Hypothalamus (tissue), 51 donors: ENCODE measurements around the gene EXOSC6.
A peak's percentile ranks its signal among the peaks of the same experiment; 100 is the strongest.
"Not testable (repeated sequence)": the region's sequence is repeated elsewhere in the genome, so short reads cannot be mapped to it uniquely, and the experiment has no call there.

Experiments used
- DNase-seq, 51 donors: peaks; one replicate each; lab custom pipeline; 2025; lab: John Stamatoyannopoulos, UW

Gene EXOSC6

GRCh38 chr16:70251629-70252354 lies at the start of gene EXOSC6:
Gene EXOSC6 (minus strand): TSS chr16:70251940. CDS start chr16:70251900, 40 bp downstream.
- DNase-seq, result peak; percentile 48 to 94 (median 82)

GRCh38 chr16:70301121-70301520 lies 49.4 kb upstream of the EXOSC6 start:
- no peak for DNase-seq

GRCh38 chr16:70298988-70299938 lies 47.5 kb upstream of the EXOSC6 start, which contains the start of gene DDX19B:
Gene DDX19B (plus strand): TSS chr16:70299186. CDS start chr16:70299298, 112 bp downstream.
- peak; percentile 13 to 91 (median 68) for DNase-seq

- no peak for DNase-seq
These were observed 43.9 kb upstream of the EXOSC6 start for GRCh38 chr16:70295634-70296033.

- DNase-seq, result no peak
These were observed 42.8 kb upstream of the EXOSC6 start for GRCh38 chr16:70294385-70295025.

- DNase-seq, result not testable (repeated sequence)
These were observed 40.4 kb upstream of the EXOSC6 start for GRCh38 chr16:70292148-70292547.

GRCh38 chr16:70290949-70291519 lies 39.3 kb upstream of the EXOSC6 start:
- DNase-seq, result no peak

GRCh38 chr16:70289229-70290094 lies 37.7 kb upstream of the EXOSC6 start, which contains the start of gene AARS1:
Gene AARS1 (minus strand): TSS chr16:70289506. CDS start chr16:70282763, 6,743 bp downstream.
- DNase-seq, result peak; percentile 49 to 99 (median 94)

GRCh38 chr16:70287304-70287971 lies 35.7 kb upstream of the EXOSC6 start:
- DNase-seq, result not testable (repeated sequence)

- DNase-seq, result no peak
These were observed 24.7 kb upstream of the EXOSC6 start for GRCh38 chr16:70276392-70276791.

GRCh38 chr16:70271696-70272095 lies 20.0 kb upstream of the EXOSC6 start:
- no peak for DNase-seq

GRCh38 chr16:70270176-70270575 lies 18.4 kb upstream of the EXOSC6 start:
- DNase-seq, result no peak

GRCh38 chr16:70269471-70269870 lies 17.7 kb upstream of the EXOSC6 start:
- DNase-seq, result no peak

- DNase-seq, result not testable (repeated sequence)
These were observed 16.2 kb upstream of the EXOSC6 start for GRCh38 chr16:70267922-70268321.

- DNase-seq, result peak in 7 of 51 donors; percentile 4 to 24 (median 11)
These were observed 15.8 kb upstream of the EXOSC6 start for GRCh38 chr16:70267516-70267915.

- DNase-seq, result not testable (repeated sequence)
These were observed 8.2 kb upstream of the EXOSC6 start for GRCh38 chr16:70259903-70260302.

GRCh38 chr16:70258946-70259345 lies 7.2 kb upstream of the EXOSC6 start:
- DNase-seq, result no peak

- no peak for DNase-seq
These were observed 6.3 kb upstream of the EXOSC6 start for GRCh38 chr16:70258065-70258464.

- no peak for DNase-seq
These were observed 5.7 kb upstream of the EXOSC6 start for GRCh38 chr16:70257391-70257790.
